ENCODE data around the gene WARS2.

The WARS2 gene

GRCh38 chr1:119011116-119011515, 129.3 kb downstream of the WARS2 start:
- no peak for DNase-seq (ENCODE audit: extremely low spot score)
- TF ChIP-seq L3MBTL2 (conservative IDR thresholded peaks at IDR 0.05) (no peak), BHLHE40 (IDR thresholded peaks at IDR 0.05; ENCODE audit: borderline replicate concordance) (no peak)
- POLR2A ChIA-PET, result no interaction called here
- CTCF ChIA-PET, result no interaction called here

- TF ChIP-seq FOXA1 (IDR thresholded peaks at IDR 0.05) (no peak), BHLHE40 (IDR thresholded peaks at IDR 0.05; ENCODE audit: borderline replicate concordance) (no peak)
- CTCF ChIA-PET, result interaction anchor here (0.6 kb wide), 1 partner anchor 8 kb away, joined by 3 read pairs; no protein-coding TSS in a partner anchor
These were observed 130.3 kb downstream of the WARS2 start for GRCh38 chr1:119010201-119010600.

GRCh38 chr1:119009312-119009655, 131.2 kb downstream of the WARS2 start:
- no peak for DNase-seq (ENCODE audit: extremely low spot score)
- POLR2A ChIA-PET, result interaction anchor here (0.9 kb wide), 1 partner anchor 131 kb away, joined by 3 read pairs; the partner anchor contains the start of gene WARS2
- TF ChIP-seq NFRKB (IDR thresholded peaks at IDR 0.05) (no peak), HDGF (IDR thresholded peaks at IDR 0.05; ENCODE audit: borderline replicate concordance) (no peak), TARDBP (IDR thresholded peaks at IDR 0.05) (no peak), SUZ12 (IDR thresholded peaks at IDR 0.05) (no peak), FOXK2 (IDR thresholded peaks at IDR 0.05) (no peak), SP1 (IDR thresholded peaks at IDR 0.05) (no peak), PKNOX1 (IDR thresholded peaks at IDR 0.05) (no peak)
- CTCF ChIA-PET, result interaction anchor here (0.6 to 1.0 kb wide), 3 partner anchors 786 to 935 kb away, joined by 3 to 4 read pairs (median 3); no protein-coding TSS in a partner anchor

More at GRCh38 chr1:119010201-119010600, 130.3 kb downstream of the WARS2 start:
- POLR2A ChIA-PET, result no interaction called here
- DNase-seq (ENCODE audit: extremely low spot score), result no peak

- ChIA-PET POLR2A (interaction anchor here (0.9 kb wide), 1 partner anchor 132 kb away, joined by 3 read pairs; the partner anchor contains the start of gene WARS2), CTCF (interaction anchor here (0.6 to 1.0 kb wide), 3 partner anchors 785 to 934 kb away, joined by 3 to 4 read pairs (median 3); no protein-coding TSS in a partner anchor)
- no peak for TF ChIP-seq SUZ12 (IDR thresholded peaks at IDR 0.05)
- TF ChIP-seq L3MBTL2 (conservative IDR thresholded peaks at IDR 0.05), result no peak
- TF ChIP-seq SP1 (IDR thresholded peaks at IDR 0.05), result no peak
- no peak for TF ChIP-seq FOXA1 (IDR thresholded peaks at IDR 0.05)
- no peak for TF ChIP-seq PKNOX1 (IDR thresholded peaks at IDR 0.05)
- no peak for TF ChIP-seq NFRKB (IDR thresholded peaks at IDR 0.05)
- no peak for TF ChIP-seq ZNF384 (IDR thresholded peaks at IDR 0.05)
- TF ChIP-seq LEF1 (IDR thresholded peaks at IDR 0.05; ENCODE audit: borderline replicate concordance), result no peak
- peak; percentile 44 for DNase-seq (ENCODE audit: extremely low spot score)
These were observed 131.8 kb downstream of the WARS2 start for GRCh38 chr1:119008483-119009311.

GRCh38 chr1:119007670-119008482, 132.6 kb downstream of the WARS2 start:
- TF ChIP-seq SP1 (IDR thresholded peaks at IDR 0.05) (no peak), TARDBP (IDR thresholded peaks at IDR 0.05) (no peak), SUZ12 (IDR thresholded peaks at IDR 0.05) (no peak), ARNT (IDR thresholded peaks at IDR 0.05) (no peak), FOXM1 (IDR thresholded peaks at IDR 0.05; ENCODE audit: borderline replicate concordance) (no peak), PKNOX1 (IDR thresholded peaks at IDR 0.05) (no peak), FOXA1 (IDR thresholded peaks at IDR 0.05) (no peak), HDGF (IDR thresholded peaks at IDR 0.05; ENCODE audit: borderline replicate concordance) (no peak), NFRKB (IDR thresholded peaks at IDR 0.05) (no peak), ZNF384 (IDR thresholded peaks at IDR 0.05) (no peak), ELF4 (IDR thresholded peaks at IDR 0.05) (no peak)
- DNase-seq (ENCODE audit: extremely low spot score), result no peak
- CTCF ChIA-PET, result interaction anchor here (1.0 kb wide), 1 partner anchor 784 kb away, joined by 4 read pairs; no protein-coding TSS in a partner anchor
- POLR2A ChIA-PET, result interaction anchor here (0.9 kb wide), 1 partner anchor 133 kb away, joined by 3 read pairs; the partner anchor contains the start of gene WARS2

- ChIA-PET POLR2A (no interaction called here), CTCF (no interaction called here)
- TF ChIP-seq NFRKB (IDR thresholded peaks at IDR 0.05), result no peak
- TF ChIP-seq TARDBP (IDR thresholded peaks at IDR 0.05), result no peak
- TF ChIP-seq BHLHE40 (IDR thresholded peaks at IDR 0.05; ENCODE audit: borderline replicate concordance), result no peak
- no peak for TF ChIP-seq HDGF (IDR thresholded peaks at IDR 0.05; ENCODE audit: borderline replicate concordance)
- no peak for TF ChIP-seq FOXM1 (IDR thresholded peaks at IDR 0.05; ENCODE audit: borderline replicate concordance)
- TF ChIP-seq L3MBTL2 (conservative IDR thresholded peaks at IDR 0.05), result no peak
- TF ChIP-seq FOXA1 (IDR thresholded peaks at IDR 0.05), result no peak
- no peak for TF ChIP-seq LEF1 (IDR thresholded peaks at IDR 0.05; ENCODE audit: borderline replicate concordance)
- TF ChIP-seq SP1 (IDR thresholded peaks at IDR 0.05), result no peak
- TF ChIP-seq FOXK2 (IDR thresholded peaks at IDR 0.05), result no peak
- TF ChIP-seq ARNT (IDR thresholded peaks at IDR 0.05), result no peak
- TF ChIP-seq CTBP1 (IDR thresholded peaks at IDR 0.05; ENCODE audit: borderline replicate concordance), result no peak
- TF ChIP-seq PKNOX1 (IDR thresholded peaks at IDR 0.05), result no peak
- no peak for TF ChIP-seq ZNF384 (IDR thresholded peaks at IDR 0.05)
- no peak for DNase-seq (ENCODE audit: extremely low spot score)
These were observed 133.1 kb downstream of the WARS2 start for GRCh38 chr1:119007339-119007669.

Data from HEK293T (cell line).